ENCODE data around the gene GJD2. TPM values are rescaled to one million over a fixed set of nuclear protein-coding genes. Genes with fewer than 3 reads are reported as not detected.

GJD2 gene
- total RNA-seq, 4 donors from 2014 or later, result not detected

DNA sequence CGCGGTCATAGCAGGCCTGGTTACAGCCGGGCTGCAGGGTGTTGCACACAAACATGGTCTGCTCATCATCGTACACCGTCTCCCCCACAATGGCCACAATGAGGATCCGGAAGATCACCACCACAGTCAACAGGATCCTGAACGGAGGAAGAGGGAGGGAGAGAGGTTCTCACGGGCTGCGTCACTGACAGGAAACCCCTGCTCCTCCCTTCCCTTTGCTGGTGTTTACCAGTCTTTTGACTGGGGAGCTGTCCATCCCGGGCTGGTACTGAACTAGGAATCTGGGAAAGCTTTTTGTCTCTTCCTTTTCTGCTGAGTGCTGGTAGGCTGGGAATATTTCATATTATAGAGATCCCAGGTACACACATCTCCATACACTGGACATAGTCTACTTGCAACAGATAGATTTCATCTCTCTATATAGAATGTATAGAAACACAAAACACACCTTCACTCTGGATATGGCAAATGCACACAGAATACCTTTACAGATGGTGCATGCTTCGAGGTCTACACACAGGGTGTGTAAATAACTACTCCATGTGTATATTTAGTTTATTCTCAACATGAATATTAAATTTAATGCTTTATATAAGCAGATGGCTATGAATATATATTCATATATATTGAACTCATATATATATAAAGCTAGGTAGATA lies 1.4 kb downstream of the GJD2 start:
- WGBS, 2 donors, result 30 to 34% methylated on average over 11 of the region's 11 CpGs
- peaks cover 0 to 65% of the 10 kb centered on the region in 2 donors for H3K27me3 ChIP-seq
- TF ChIP-seq, protein P1, sequence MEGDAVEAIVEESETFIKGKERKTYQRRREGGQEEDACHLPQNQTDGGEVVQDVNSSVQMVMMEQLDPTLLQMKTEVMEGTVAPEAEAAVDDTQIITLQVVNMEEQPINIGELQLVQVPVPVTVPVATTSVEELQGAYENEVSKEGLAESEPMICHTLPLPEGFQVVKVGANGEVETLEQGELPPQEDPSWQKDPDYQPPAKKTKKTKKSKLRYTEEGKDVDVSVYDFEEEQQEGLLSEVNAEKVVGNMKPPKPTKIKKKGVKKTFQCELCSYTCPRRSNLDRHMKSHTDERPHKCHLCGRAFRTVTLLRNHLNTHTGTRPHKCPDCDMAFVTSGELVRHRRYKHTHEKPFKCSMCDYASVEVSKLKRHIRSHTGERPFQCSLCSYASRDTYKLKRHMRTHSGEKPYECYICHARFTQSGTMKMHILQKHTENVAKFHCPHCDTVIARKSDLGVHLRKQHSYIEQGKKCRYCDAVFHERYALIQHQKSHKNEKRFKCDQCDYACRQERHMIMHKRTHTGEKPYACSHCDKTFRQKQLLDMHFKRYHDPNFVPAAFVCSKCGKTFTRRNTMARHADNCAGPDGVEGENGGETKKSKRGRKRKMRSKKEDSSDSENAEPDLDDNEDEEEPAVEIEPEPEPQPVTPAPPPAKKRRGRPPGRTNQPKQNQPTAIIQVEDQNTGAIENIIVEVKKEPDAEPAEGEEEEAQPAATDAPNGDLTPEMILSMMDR (IDR thresholded peaks at IDR 0.05), result no peak
- TF ChIP-seq EP300 (IDR thresholded peaks at IDR 0.05) (no peak), POLR2A (IDR thresholded peaks at IDR 0.05) (no peak)

DNA sequence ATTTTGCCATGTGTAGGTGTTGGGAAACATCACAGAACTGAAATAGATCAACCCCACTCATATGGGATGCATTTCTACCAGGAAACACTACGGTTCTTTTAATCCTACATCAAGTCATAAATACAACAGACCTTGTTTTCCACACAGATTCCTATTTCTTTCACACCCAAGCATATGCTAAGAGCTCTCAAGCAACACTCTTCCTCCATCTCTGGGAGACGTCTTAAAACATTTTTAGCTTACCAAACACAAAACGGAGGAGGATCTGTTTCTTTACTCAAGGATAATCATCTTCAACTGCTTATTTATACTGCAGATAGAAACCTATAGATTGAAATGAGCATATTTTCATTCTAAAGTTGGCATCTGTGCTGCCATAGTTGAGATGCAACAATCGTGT lies 5.1 kb downstream of the GJD2 start:
- no peak for DNase-seq (ENCODE audit: low spot score in 2 of 2)
- TF ChIP-seq POLR2A (IDR thresholded peaks at IDR 0.05), result no peak
- TF ChIP-seq, protein P1 (IDR thresholded peaks at IDR 0.05), result no peak
- TF ChIP-seq EP300 (IDR thresholded peaks at IDR 0.05), result no peak
- Histone ChIP-seq H3K27ac (no peak overlapping the region), H3K9me3 (peaks cover 0 to 5% (median 0%) of the 10 kb centered on the region in 4 donors), H3K36me3 (no peaks in the 10 kb centered on the region), H3K27me3 (peaks cover 0 to 32% of the 10 kb centered on the region in 2 donors), H3K4me3 (no peak overlapping the region), H3K4me1 (peaks cover 0 to 6% (median 0%) of the 10 kb centered on the region in 4 donors)
- 62 to 74% methylated on average over 4 of the region's 4 CpGs for WGBS, 2 donors

More for the DNA sequence above, 1.4 kb downstream of the GJD2 start:
- no peak overlapping the region for H3K4me3 ChIP-seq
- no peak for DNase-seq (ENCODE audit: low spot score in 2 of 2)
- no peaks in the 10 kb centered on the region for H3K36me3 ChIP-seq
- H3K27ac ChIP-seq, result no peak overlapping the region
- H3K4me1 ChIP-seq, result peaks cover 0 to 13% (median 0%) of the 10 kb centered on the region in 4 donors
- peaks cover 0 to 5% (median 0%) of the 10 kb centered on the region in 4 donors for H3K9me3 ChIP-seq

DNA sequence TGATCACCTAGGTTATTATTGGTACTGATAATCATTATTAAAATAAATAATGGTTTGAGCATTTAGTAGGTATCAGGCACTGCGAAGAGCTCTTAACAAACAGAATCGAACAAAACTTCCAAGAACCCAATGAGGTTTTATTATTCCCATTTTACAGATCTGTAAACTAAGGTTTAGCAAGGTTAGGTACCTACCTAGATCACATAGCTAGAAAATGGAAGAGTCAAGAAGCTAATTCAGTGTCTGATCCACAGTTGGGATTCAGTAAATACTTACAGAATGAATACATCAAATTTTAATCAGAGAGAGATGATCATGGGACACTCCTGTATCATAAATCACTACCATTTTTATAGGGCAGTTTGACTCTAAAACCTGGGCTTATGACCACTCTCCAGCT lies 15.5 kb downstream of the GJD2 start:
- WGBS, 2 donors, result 93 to 98% methylated on average over 2 of the region's 2 CpGs
- Histone ChIP-seq H3K27me3 (no peaks in the 10 kb centered on the region), H3K27ac (no peak overlapping the region), H3K4me1 (no peaks in the 10 kb centered on the region), H3K36me3 (no peaks in the 10 kb centered on the region), H3K9me3 (no peaks in the 10 kb centered on the region), H3K4me3 (no peak overlapping the region)
- no peak for DNase-seq (ENCODE audit: low spot score in 2 of 2)
- TF ChIP-seq, protein P1 (IDR thresholded peaks at IDR 0.05), result no peak
- no peak for TF ChIP-seq POLR2A (IDR thresholded peaks at IDR 0.05)
- TF ChIP-seq EP300 (IDR thresholded peaks at IDR 0.05), result no peak

DNA sequence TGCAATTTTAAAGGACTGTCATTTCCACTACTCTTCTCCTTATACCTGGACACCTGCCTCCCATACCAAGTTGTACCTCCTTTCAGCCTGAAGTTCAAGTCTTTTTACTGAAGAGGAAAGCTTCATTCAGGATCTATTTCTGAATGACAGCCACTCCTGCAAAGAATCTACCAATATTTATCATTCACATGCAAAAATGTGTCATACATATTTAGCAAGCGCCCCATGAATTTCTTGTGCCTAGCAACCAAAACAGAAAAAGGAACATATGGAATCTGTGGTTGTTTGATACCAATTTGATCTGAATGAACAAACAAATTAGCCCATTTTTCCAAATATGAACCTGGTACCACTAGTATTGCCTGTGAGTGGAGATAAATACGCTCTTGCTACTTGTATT lies 16.8 kb downstream of the GJD2 start:
- no peak for TF ChIP-seq EP300 (IDR thresholded peaks at IDR 0.05)
- TF ChIP-seq, protein P1 (IDR thresholded peaks at IDR 0.05), result no peak
- no peak for TF ChIP-seq POLR2A (IDR thresholded peaks at IDR 0.05)
- no peaks in the 10 kb centered on the region for H3K9me3 ChIP-seq
- H3K27ac ChIP-seq, result no peak overlapping the region
- WGBS, 2 donors, result 84 to 94% methylated on average over 2 of the region's 2 CpGs
- no peak for DNase-seq (ENCODE audit: low spot score in 2 of 2)
- no peak overlapping the region for H3K4me3 ChIP-seq
- no peaks in the 10 kb centered on the region for H3K4me1 ChIP-seq
- no peaks in the 10 kb centered on the region for H3K27me3 ChIP-seq
- H3K36me3 ChIP-seq, result no peaks in the 10 kb centered on the region

DNA sequence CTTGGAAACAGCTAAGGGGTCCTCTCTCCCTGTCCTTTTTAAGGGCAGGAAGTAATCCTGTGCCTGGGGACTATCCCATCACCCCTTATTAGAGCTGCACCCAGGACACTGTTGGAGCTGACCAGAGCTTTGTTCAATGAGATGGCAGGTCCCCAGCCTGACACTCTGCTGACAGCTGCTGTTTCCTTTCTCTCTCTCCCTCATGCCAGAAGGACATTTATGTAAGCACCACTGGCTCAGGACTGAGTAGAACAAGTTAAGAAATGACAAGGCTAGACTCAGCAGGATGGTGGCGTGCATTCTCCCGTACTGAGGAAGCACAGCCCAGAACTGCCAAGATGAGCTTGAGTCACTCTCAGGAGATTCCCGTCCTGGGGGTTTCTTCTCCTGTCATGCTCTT lies 17.3 kb downstream of the GJD2 start:
- H3K9me3 ChIP-seq, result no peaks in the 10 kb centered on the region
- TF ChIP-seq, protein P1 (IDR thresholded peaks at IDR 0.05), result no peak
- TF ChIP-seq POLR2A (IDR thresholded peaks at IDR 0.05) (no peak), EP300 (IDR thresholded peaks at IDR 0.05) (no peak)
- no peaks in the 10 kb centered on the region for H3K27me3 ChIP-seq
- no peak for DNase-seq (ENCODE audit: low spot score in 2 of 2)
- H3K27ac ChIP-seq, result no peak overlapping the region
- no peaks in the 10 kb centered on the region for H3K36me3 ChIP-seq
- no peak overlapping the region for H3K4me3 ChIP-seq
- no peaks in the 10 kb centered on the region for H3K4me1 ChIP-seq
- WGBS, 2 donors, result 63 to 67% methylated on average over 3 of the region's 3 CpGs
